ENCODE measurements around the gene ANKRD11. TPM values are rescaled to one million over a fixed set of nuclear protein-coding genes. Genes with fewer than 3 reads are reported as not detected.
A peak's percentile ranks its signal among the peaks of the same experiment; 100 is the strongest.
"Not testable (repeated sequence)": the region's sequence is repeated elsewhere in the genome, so short reads cannot be mapped to it uniquely, and the experiment has no call there.

Gene ANKRD11
- total and polyA plus RNA-seq, 12 donors, result 47.7 to 93.6 (median 66.2) TPM

DNA sequence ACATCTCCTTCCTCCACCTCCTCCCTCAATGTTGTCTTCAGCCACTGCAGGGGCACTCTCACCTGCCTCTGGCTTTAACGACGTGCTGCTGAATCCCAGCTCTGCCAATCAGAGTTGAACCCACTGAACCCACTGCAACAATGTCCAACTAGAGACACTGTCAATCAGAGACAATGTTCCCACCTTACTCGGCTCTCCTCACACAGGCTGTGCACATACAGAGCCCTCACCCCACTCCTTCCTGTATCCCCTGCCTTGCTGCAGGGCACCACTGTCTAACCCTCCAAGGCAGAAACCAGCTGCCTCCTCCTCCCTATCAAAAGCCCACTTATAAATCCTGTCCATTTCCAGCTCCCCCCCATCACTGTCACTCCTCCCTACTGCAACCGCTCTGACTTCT is 58.7 kb downstream of the ANKRD11 start:
- 54 to 67% methylated on average over 4 of the region's 4 CpGs for WGBS, 2 donors
- Histone ChIP-seq H3K9me3 (no peaks in the 10 kb centered on the region), H3K27me3 (no peaks in the 10 kb centered on the region), H3K4me1 (peaks cover 20 to 68% (median 42%) of the 10 kb centered on the region in 9 donors), H3K27ac (no peak overlapping the region), H3K4me3 (no peak overlapping the region), H3K36me3 (peaks cover 0 to 3% (median 0%) of the 10 kb centered on the region in 9 donors)
- no peak for DNase-seq
- ATAC-seq, result peak in 4 of 8 donors; percentile 5 to 23 (median 12)
- TF ChIP-seq, protein P1, sequence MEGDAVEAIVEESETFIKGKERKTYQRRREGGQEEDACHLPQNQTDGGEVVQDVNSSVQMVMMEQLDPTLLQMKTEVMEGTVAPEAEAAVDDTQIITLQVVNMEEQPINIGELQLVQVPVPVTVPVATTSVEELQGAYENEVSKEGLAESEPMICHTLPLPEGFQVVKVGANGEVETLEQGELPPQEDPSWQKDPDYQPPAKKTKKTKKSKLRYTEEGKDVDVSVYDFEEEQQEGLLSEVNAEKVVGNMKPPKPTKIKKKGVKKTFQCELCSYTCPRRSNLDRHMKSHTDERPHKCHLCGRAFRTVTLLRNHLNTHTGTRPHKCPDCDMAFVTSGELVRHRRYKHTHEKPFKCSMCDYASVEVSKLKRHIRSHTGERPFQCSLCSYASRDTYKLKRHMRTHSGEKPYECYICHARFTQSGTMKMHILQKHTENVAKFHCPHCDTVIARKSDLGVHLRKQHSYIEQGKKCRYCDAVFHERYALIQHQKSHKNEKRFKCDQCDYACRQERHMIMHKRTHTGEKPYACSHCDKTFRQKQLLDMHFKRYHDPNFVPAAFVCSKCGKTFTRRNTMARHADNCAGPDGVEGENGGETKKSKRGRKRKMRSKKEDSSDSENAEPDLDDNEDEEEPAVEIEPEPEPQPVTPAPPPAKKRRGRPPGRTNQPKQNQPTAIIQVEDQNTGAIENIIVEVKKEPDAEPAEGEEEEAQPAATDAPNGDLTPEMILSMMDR (IDR thresholded peaks at IDR 0.05), result no peak
- intact Hi-C loops (cut with DNase I), result loop anchor here in 1 of 10 donors (2.0 kb wide), 1 partner anchor 333 kb away; no protein-coding TSS in a partner anchor

DNA sequence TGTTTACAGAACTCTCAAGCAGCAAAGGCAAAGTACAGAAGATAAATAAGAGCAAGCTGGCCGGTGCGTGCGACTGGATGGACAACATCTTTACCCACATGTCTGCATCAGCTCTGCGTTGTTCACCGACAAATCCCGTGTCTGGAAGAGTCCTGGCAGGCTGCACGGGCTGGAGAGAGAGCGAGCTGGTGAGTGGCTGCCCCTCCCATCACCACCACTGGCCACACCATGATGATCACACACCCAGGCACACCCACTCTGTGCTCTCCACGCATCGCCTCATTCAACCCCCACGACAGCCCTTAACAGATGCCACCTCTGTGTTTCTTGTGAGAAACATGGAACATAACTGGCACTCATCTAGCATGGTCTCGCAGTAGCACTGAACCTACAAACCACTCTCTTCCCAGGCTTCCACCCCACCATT is 59.2 kb downstream of the ANKRD11 start:
- no peak for DNase-seq
- Histone ChIP-seq H3K4me1 (peaks cover 20 to 67% (median 43%) of the 10 kb centered on the region in 9 donors), H3K27me3 (no peaks in the 10 kb centered on the region), H3K4me3 (no peak overlapping the region), H3K9me3 (no peaks in the 10 kb centered on the region), H3K27ac (no peak overlapping the region), H3K36me3 (peaks cover 0 to 4% (median 0%) of the 10 kb centered on the region in 9 donors)
- intact Hi-C loops (cut with DNase I), result loop anchor here in 1 of 10 donors (2.0 kb wide), 1 partner anchor 334 kb away; no protein-coding TSS in a partner anchor
- WGBS, 2 donors, result 58 to 59% methylated on average over 12 of the region's 12 CpGs
- TF ChIP-seq, protein P1 (IDR thresholded peaks at IDR 0.05), result no peak
- ATAC-seq, result peak in 7 of 8 donors; percentile 29 to 76 (median 67)

DNA sequence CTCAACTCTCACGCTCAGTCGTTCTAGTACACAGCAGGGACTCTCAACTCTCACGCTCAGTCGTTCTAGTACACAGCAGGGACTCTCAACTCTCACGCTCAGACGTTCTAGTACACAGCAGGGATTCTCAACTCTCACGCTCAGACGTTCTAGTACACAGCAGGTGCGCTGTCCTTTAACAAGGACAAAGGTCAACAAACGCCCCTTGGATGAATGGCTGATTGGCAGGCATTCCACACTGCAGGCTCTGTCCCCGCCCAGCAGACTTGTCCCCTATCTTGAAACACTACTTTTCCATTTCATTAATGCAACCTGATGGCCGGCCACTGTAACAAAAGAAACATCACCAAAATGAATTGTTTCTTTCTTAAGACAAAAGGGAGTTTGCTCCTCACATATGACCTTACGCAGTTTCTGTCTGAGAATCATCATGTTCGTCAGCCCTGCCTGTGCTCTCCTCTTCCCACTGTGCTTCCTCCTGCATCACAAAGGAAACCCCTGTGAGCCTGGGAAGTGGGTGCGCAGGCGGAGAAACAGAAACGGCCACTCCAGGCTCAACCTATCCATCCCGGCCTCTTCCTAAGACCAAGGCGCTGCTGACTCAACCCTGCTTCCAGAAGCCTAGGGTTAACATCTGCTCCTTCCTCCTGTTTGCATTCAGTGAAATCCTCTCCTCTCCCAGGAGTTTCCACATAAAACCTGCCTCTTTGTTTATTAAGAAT is 59.8 kb downstream of the ANKRD11 start:
- Histone ChIP-seq H3K27me3 (no peaks in the 10 kb centered on the region), H3K36me3 (peaks cover 0 to 4% (median 0%) of the 10 kb centered on the region in 9 donors), H3K27ac (no peak overlapping the region), H3K9me3 (no peaks in the 10 kb centered on the region), H3K4me3 (no peak overlapping the region), H3K4me1 (peaks cover 22 to 68% (median 49%) of the 10 kb centered on the region in 9 donors)
- DNase-seq, result no peak
- TF ChIP-seq, protein P1 (IDR thresholded peaks at IDR 0.05), result no peak
- 79 to 81% methylated on average over 19 of the region's 19 CpGs for WGBS, 2 donors
- intact Hi-C loops (cut with DNase I), result loop anchor here in 1 of 10 donors (2.0 kb wide), 1 partner anchor 334 kb away; no protein-coding TSS in a partner anchor
- peak in 1 of 8 donors; percentile 14 for ATAC-seq

DNA sequence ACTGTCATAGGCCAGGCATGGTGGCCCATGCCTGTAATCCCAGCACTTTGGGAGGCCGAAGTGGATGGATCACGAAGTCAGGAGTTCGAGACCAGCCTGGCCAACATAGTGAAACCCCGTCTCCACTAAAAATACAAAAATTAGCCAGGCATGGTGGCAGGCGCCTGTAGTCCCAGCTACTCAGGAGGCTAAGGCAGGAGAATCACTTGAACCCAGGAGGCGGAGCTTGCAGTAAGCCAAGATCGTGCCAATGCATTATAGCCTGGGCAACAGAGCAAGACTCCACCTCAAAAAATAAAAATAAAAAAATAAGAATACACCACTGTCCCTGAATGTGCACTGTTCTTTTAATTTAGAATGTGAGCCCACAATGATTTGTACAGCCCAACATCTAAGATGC is 61.8 kb downstream of the ANKRD11 start:
- DNase-seq, H3K27ac ChIP-seq, H3K4me3 ChIP-seq, H3K27me3 ChIP-seq, H3K36me3 ChIP-seq, ATAC-seq, H3K9me3 ChIP-seq: not testable (repeated sequence)
- 95 to 96% methylated on average over 7 of the region's 7 CpGs for WGBS, 2 donors
- intact Hi-C loops (cut with DNase I), result loop anchor here in 2 of 10 donors (10.0 kb wide), 1 partner anchor 56 kb away; no protein-coding TSS in a partner anchor
- H3K4me1 ChIP-seq, result peaks cover 15 to 69% (median 47%) of the 10 kb centered on the region in 9 donors

Measured in heart right ventricle (tissue), 16 donors.